Stimulated activated CD4-positive, alpha-beta T cell treated with anti-CD3 and anti-CD28 coated beads, Interleukin-4, amount 100 ng/mL, for 48 hours (primary cell): ENCODE data around the gene ECT2L.

Source experiments
- DNase-seq, 2 donors: peaks; one replicate each; pipeline ENCODE4 v3.0.0-alpha.2; 2020; ENCODE audit warnings: low read depth in 2 of 2

Gene ECT2L

DNA sequence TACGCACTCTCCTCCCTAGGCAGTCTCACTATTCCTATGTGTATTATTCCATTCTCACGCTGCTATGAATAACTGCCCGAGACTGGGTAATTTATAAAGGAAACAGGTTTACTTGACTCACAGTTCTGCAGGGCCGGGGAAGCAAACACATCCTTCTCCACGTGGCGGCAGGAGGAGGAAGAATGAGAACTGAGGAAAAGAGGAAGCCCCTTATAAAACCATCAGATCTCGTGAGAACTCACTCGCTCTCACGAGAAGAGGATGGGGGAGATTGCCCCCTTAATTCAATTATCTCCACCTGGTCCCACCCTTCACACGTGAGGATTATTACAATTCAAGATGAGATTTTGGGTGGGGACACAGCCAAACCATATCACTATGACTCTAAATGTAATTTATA is 61.9 kb downstream of the ECT2L start:
- DNase-seq: no peak

- no peak for DNase-seq
Observed at GRCh38 chr6:138862456-138862855, 66.6 kb downstream of the ECT2L start.

- DNase-seq: no peak
Observed at GRCh38 chr6:138863321-138863720, 67.4 kb downstream of the ECT2L start.

DNA sequence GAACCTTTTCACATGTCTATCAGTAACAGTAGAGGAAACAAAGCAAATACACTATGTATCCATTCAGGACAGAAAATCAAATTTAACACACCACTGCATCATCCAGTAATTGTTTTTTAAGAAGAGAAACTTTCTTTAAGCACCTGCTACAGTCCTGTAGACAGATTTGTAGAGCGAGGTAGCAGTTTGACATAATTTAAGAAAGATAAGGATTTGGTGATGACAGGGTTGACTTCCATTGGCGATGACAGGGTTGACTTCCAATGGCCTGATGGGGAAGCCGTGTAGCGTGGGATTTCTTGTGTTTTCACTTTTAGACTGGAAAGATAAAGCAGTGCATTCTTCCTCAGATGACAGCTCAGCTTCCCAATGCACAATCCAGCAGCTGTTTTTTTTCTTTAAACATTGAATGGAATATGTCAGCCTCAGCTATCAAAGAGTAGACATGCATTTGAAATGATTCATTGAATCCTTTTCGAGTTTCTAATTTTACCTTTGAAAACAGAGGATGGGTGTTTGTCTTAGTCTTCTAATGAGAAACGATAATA is 68.5 kb downstream of the ECT2L start:
- no peak for DNase-seq

DNA sequence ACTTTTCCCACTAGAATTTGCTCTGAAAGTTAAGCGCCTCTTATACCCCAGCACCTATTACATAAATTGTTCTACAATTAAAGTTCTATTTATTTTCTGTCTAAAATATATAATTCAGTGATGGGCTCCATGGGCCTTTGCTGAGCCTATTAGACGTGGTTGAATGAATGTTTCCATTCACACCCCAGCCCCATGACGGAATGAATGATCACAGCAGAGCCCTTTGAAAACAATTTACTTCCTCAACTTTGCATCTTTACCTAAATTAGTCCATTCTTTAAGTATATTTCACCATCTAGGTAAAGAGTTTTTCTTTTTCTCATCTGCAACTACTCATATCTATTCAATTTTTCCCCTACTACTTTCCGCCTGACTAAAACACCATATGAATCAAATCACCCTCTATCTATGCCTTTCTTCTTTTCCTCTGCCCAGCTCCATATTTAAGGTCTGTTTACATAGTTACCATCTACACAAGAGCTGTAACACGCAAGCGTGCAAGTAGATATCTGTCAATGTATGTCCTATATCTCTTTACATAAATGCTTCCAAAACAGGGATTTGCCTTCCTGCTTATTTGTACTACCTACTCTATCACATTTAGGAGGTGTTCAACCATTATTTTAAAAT is 69.7 kb downstream of the ECT2L start:
- DNase-seq: no peak

DNA sequence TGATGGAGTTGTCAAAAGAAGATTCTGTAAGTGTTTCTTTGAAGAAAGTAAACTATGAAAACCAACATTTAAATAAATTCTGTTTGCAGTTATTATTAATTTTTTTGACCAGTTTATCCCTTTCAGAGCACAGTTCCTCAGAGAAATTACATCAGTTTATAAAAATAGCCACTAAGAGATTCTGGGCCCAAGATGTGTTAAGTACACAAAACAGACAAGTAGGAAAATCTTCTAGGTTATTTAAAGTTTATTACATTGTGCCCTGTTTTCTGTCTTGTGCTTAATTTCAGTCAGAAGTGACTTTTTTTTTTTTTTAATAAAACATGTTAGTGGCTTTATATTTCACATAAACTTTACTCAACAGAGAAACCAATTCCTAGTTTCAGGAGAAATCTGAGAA is 72.3 kb downstream of the ECT2L start:
- DNase-seq: no peak

GRCh38 chr6:138869398-138869797 is 73.5 kb downstream of the ECT2L start:
- DNase-seq: no peak

GRCh38 chr6:138873191-138873590 is 77.3 kb downstream of the ECT2L start:
- no peak for DNase-seq

GRCh38 chr6:138882369-138883017 is 86.6 kb downstream of the ECT2L start:
- DNase-seq: peak in 1 of 2 donors; percentile 17

DNA sequence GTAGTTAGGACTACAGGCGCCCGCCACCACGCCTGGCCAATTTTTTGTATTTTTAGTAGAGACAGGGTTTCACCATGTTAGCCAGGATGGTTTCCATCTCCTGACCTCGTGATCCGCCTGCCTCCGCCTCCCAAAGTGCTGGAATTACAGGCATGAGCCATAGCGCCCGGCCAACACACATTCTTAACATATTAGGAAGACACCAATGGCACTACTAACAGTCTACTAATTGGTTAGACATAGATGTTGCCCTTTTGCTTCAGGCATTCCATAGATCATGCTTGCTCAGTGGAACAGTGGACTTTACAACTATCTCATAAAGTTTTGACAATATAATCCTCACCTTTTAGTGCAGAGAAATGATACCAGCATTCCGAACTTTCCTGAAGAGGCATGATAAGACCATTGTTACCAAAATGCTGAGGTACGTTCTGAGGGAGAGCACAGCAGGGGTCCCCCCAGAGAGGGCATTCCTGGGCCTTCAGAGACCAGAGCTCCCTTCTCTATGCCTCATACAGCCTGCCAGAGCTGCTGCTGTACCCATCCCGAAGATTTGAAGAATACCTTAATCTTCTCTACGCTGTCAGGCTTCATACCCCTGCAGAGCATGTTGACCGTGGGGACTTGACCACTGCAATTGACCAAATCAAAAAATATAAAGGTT is 89.4 kb downstream of the ECT2L start:
- DNase-seq: no peak

DNA sequence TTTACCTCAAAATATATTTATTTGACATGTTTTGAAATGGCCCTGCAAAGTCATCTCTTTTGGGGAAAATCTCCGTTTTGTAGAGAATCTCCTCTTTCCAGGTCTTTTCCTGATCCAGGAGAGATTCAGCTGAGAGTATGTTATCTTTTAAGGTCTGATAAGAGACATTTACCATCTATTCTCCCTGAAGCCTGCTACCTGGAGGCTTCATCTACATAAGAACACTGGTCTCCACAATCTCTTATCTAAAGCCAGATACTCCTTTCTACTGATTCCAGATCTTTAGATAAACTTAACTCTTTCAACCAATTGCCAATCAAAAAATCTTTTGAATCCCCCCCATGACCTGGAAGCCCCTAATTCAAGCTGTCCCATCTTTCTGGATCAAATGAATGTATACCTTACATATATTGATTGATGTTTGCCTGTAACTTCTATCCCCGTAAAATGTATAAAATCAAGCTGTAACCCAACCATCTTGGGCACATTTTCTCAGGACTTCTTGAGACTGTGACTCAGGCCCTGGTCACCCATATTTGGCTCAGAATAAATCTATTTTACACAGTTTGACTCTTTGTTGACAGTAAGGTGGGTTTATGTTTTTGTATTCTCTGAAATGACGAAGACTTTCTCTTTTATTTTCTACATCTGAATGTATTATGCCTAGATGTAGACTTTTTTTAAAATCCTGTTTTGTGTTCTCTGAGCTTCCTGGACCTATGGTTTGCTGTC is 95.5 kb downstream of the ECT2L start:
- DNase-seq: no peak

GRCh38 chr6:138896104-138896756 is 100.3 kb downstream of the ECT2L start:
- DNase-seq: no peak

DNA sequence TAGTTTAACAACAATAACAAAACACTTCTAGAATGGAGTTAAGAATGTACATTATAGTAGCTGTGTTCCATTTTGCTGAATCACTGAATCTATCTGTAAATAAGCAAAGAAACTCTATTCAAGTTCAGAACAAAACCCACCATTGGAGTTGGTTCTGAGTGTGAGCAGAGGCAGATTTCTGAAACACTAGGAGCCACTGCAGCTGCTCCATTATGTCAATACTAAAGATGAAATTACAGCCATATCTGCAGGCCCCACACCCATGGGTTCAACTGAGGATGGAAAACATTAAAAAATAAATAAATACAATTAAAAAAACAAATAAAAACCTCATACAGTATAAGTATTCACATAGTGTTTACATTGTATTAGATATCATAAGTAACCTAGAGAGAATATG is 101.1 kb downstream of the ECT2L start:
- DNase-seq: no peak

DNA sequence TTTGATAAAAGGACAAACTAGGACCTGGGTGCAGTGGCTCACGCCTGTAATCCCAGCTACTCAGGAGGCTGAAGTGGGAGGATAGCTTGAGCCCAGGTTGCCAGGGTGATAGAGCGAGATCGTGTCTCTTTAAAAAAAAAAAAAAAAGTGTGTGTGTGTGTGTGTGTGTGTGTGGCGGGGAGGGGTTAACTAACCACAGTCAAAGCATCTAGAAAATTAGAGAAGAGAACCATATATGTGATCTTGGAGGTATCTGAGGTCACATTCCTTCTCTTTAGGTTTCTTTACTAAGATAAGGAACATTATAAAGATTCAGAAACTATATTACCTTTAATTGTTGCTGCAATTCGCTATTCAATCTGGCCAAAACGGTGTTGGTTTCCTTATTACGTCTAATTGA is 111.3 kb downstream of the ECT2L start:
- DNase-seq: no peak

DNA sequence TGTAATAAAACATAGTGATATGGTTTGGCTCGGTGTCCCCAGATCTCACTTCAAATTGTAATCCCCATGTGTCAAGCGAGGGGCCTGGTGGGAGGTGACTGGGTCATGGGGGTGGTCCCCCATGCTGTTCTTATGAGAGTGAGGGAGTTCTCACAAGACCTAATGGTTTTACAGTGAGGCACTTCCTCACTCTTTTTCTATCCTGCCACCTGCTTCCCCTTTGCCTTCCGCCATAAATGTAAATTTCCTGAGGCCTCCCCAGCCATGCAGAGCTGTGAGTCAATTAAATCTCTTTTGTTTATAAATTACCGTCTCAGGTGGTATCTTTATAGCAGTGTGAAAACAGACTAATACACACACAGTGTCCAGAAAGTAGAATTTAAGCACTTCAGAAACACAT is 113.6 kb downstream of the ECT2L start:
- DNase-seq: no peak

DNA sequence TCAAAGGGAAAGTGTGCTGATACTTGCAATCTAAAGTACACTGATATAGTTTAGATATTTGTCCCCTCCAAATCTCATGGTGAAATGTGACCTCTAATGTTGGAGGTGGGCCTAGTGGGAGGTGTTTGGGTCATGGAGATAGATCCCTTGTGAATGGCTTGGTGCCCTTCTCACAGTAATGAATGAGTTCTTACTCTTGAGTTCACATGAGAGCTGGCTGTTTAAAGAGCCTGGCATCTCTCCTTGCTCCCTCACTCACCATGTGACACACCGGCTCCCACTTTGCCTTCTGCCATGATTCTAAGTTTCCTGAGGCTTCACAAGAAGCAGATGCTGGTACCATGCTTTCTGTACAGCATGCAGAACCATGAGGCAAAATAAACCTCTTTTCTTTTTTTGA is 114.1 kb downstream of the ECT2L start:
- DNase-seq: no peak

DNA sequence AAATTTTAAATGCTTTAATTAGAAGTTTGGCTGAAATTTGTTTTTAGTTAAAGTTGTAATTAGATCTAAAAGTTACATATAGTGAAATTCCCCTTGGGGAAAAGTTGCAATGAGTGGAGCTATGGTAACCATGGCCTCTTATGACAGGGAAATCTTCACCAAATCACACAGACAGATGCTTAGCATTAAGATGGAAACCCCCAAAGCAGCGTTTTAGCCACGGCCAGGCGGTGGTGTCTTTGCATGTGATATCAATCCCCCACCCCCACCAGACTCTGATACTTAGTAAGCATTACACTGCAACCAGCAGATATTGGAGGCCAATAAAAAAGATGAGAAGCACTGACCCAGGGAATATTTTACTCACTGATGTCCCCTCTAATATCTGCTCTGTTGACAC is 116.4 kb downstream of the ECT2L start:
- no peak for DNase-seq

DNA sequence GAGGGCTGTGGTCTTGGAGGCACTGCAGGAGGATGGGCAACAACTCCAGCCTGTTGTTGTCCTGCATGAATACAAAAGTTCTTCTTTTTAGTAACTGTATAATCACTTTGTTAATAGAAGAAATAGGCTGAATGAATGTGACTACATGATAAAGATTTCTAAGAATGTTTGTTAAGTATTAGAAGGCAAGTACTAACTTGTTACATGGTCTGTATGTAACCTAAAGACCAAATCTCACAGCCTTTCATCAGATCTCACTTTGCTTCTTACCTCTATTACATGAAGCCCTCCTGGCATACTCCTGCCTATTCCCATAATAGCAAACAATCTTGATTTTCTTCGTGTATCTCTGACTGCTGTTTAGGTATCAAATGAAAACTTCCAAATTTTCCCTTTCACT is 118.8 kb downstream of the ECT2L start:
- no peak for DNase-seq

GRCh38 chr6:138920906-138921305 is 125.0 kb downstream of the ECT2L start:
- DNase-seq: no peak

- DNase-seq: no peak
Observed at GRCh38 chr6:138923561-138923960, 127.7 kb downstream of the ECT2L start.

GRCh38 chr6:138925806-138926205 is 129.9 kb downstream of the ECT2L start:
- DNase-seq: no peak

DNA sequence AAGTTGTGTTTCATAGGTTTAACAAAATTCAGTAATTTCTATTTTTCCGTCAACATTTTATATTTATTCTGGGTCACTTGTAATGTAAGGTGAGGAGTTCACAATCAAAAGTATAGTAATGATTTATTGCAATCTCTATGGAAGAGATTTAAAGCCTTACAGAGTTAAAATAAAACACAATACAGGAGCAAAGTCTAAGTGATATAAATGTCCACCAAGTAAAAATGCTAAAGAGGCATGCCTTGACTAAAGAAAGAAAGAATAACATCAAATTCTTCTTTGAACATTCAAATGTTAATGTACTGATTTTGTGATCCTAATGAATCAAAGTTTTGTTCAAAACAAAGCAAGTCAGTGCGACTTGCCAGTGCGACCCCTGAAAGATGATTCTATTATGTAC is 130.7 kb downstream of the ECT2L start:
- no peak for DNase-seq
